Fibroblast of lung (primary cell): ENCODE data around the gene REPS2. TPM values are rescaled to one million over a fixed set of nuclear protein-coding genes. Genes with fewer than 3 reads are reported as not detected.
A peak's percentile ranks its signal among the peaks of the same experiment; 100 is the strongest.

Experiments used
- DNase-seq, 2 donors: peaks; one replicate each; pipeline versions ENCODE4 v3.0.0 to v3.0.0-alpha.2; 2010; ENCODE audit warnings: low read depth in 2 of 2
- H2AFZ ChIP-seq: 2 replicates; pipeline ENCODE4 v1.5.1; 2012; ENCODE audit warnings: low read length, control low read depth, inconsistent platforms
- H3K27ac ChIP-seq: 2 replicates; pipeline ENCODE4 v1.5.1; 2011; ENCODE audit warnings: low read length, control low read depth; ENCODE audit not compliant: insufficient read depth
- H3K27me3 ChIP-seq: 2 replicates; pipeline ENCODE4 v1.5.1; 2011; ENCODE audit warnings: mild to moderate bottlenecking, low read length; ENCODE audit not compliant: control insufficient read depth, insufficient read depth
- H3K36me3 ChIP-seq: 2 replicates; pipeline ENCODE4 v1.5.1; 2011; ENCODE audit warnings: low read length; ENCODE audit not compliant: control insufficient read depth, insufficient read depth
- H3K4me1 ChIP-seq: 2 replicates; pipeline ENCODE4 v1.5.1; 2011; ENCODE audit warnings: low read length; ENCODE audit not compliant: control insufficient read depth, insufficient read depth; ENCODE audit errors: extremely low read depth
- H3K4me2 ChIP-seq: 2 replicates; pipeline ENCODE4 v1.5.1; 2011; ENCODE audit warnings: low read length, control low read depth; ENCODE audit not compliant: insufficient read depth; ENCODE audit errors: extremely low read depth
- H3K4me3 ChIP-seq, 4 experiments: fragments of 200-600 bp in 1 of 4; sonication (generic) in 1 of 4; replicated peaks in 1 of 4; 2 replicates each; pipeline ENCODE4 v1.5.1; 2011 to 2016; ENCODE audit warnings: low read length in 4 of 4, low read depth in 3 of 4, mild to moderate bottlenecking in 3 of 4, control low read depth in 2 of 4, inconsistent platforms in 1 of 4, mixed read lengths in 1 of 4; ENCODE audit not compliant: insufficient read depth in 1 of 4; ENCODE audit errors: control extremely low read depth in 1 of 4
- H3K79me2 ChIP-seq: 2 replicates; pipeline ENCODE4 v1.5.1; 2012; ENCODE audit warnings: mild to moderate bottlenecking, low read length, inconsistent platforms; ENCODE audit not compliant: control insufficient read depth, insufficient read depth
- H3K9ac ChIP-seq: 2 replicates; pipeline ENCODE4 v1.5.1; 2011; ENCODE audit warnings: mild to moderate bottlenecking, low read length, control low read depth; ENCODE audit not compliant: insufficient read depth
- H3K9me3 ChIP-seq: 2 replicates; pipeline ENCODE4 v1.5.1; 2012; ENCODE audit warnings: low read depth, low read length; ENCODE audit not compliant: control insufficient read depth, insufficient read depth
- H4K20me1 ChIP-seq: 2 replicates; pipeline ENCODE4 v1.5.1; 2011; ENCODE audit warnings: low read length; ENCODE audit not compliant: control insufficient read depth, insufficient read depth; ENCODE audit errors: extremely low read depth
- CTCF ChIP-seq, 2 donors: IDR thresholded peaks in 1 of 2; conservative IDR thresholded peaks in 1 of 2; 1 replicate in 1 of 2; 2 replicates in 1 of 2; pipeline ENCODE4 v1.5.1; 2011 to 2012; ENCODE audit warnings: low read length in 2 of 2, control low read depth in 1 of 2, inconsistent platforms in 1 of 2, low read depth in 1 of 2, mild to moderate bottlenecking in 1 of 2
- EZH2 ChIP-seq: IDR thresholded peaks from 2 replicates; pipeline ENCODE4 v1.5.1; 2012; ENCODE audit warnings: low read length, control low read depth, mild to moderate bottlenecking; ENCODE audit errors: missing control alignments
- polyA plus RNA-seq, 2 donors: library from polyadenylated mRNA; depleted of rRNA in 1 of 2; stranded (reverse) in 1 of 2; unstranded in 1 of 2; fragments of >200 nt; gene quantifications; 2 replicates each; pipeline ENCODE4 v1.2.1, GENCODE V29; 2011 to 2012; ENCODE audit warnings: missing spikeins in 1 of 2
- total RNA-seq: library from RNA; depleted of rRNA; stranded (reverse); fragments of >200 nt; gene quantifications from 2 replicates; pipeline ENCODE4 v1.2.1, GENCODE V29; 2014

REPS2 gene
- total and polyA plus RNA-seq, 2 donors (not counting 1 experiment from before 2014, with no cell fraction given) = 0.27 to 0.50 TPM

- no peaks in the 10 kb centered on the region for H3K27me3 ChIP-seq
- H3K79me2 ChIP-seq = no peaks in the 10 kb centered on the region
- H3K4me1 ChIP-seq = no peaks in the 10 kb centered on the region
- TF ChIP-seq CTCF (conservative IDR thresholded peaks at IDR 0.05 in 1 of 2, IDR thresholded peaks at IDR 0.05 in 1 of 2; ENCODE audit: low read depth in 1 of 2, low read length in 2 of 2) = no peak
- TF ChIP-seq EZH2 = no peak
- no peak overlapping the region for H3K4me3 ChIP-seq
- no peaks in the 10 kb centered on the region for H4K20me1 ChIP-seq
- H3K9ac ChIP-seq = no peak overlapping the region
- H2AFZ ChIP-seq = no peak overlapping the region
- H3K4me2 ChIP-seq = no peak overlapping the region
- no peaks in the 10 kb centered on the region for H3K36me3 ChIP-seq
- no peak overlapping the region for H3K27ac ChIP-seq
- H3K9me3 ChIP-seq = no peaks in the 10 kb centered on the region
- DNase-seq = peak; percentile 62 to 76
Observed at GRCh38 chrX:16970977-16971376, 24.5 kb downstream of the REPS2 start.

GRCh38 chrX:16971694-16972093, 25.2 kb downstream of the REPS2 start:
- Histone ChIP-seq H2AFZ (no peak overlapping the region), H3K79me2 (no peaks in the 10 kb centered on the region), H3K27me3 (no peaks in the 10 kb centered on the region), H3K4me2 (no peak overlapping the region), H3K9ac (no peak overlapping the region), H3K4me3 (no peak overlapping the region), H4K20me1 (no peaks in the 10 kb centered on the region), H3K36me3 (no peaks in the 10 kb centered on the region), H3K9me3 (no peaks in the 10 kb centered on the region), H3K4me1 (no peaks in the 10 kb centered on the region), H3K27ac (no peak overlapping the region)
- no peak for DNase-seq
- TF ChIP-seq CTCF (conservative IDR thresholded peaks at IDR 0.05 in 1 of 2, IDR thresholded peaks at IDR 0.05 in 1 of 2; ENCODE audit: low read depth in 1 of 2, low read length in 2 of 2) (no peak), EZH2 (no peak)

GRCh38 chrX:16975233-16975632, 28.8 kb downstream of the REPS2 start:
- no peaks in the 10 kb centered on the region for H3K36me3 ChIP-seq
- DNase-seq = peak in 1 of 2 donors; percentile 23
- H3K4me2 ChIP-seq = no peak overlapping the region
- H3K27me3 ChIP-seq = no peaks in the 10 kb centered on the region
- H4K20me1 ChIP-seq = no peaks in the 10 kb centered on the region
- no peak overlapping the region for H2AFZ ChIP-seq
- no peaks in the 10 kb centered on the region for H3K9me3 ChIP-seq
- no peak for TF ChIP-seq CTCF (conservative IDR thresholded peaks at IDR 0.05 in 1 of 2, IDR thresholded peaks at IDR 0.05 in 1 of 2; ENCODE audit: low read depth in 1 of 2, low read length in 2 of 2)
- TF ChIP-seq EZH2 = no peak
- no peak overlapping the region for H3K9ac ChIP-seq
- H3K27ac ChIP-seq = no peak overlapping the region
- H3K79me2 ChIP-seq = no peaks in the 10 kb centered on the region
- no peak overlapping the region for H3K4me3 ChIP-seq
- H3K4me1 ChIP-seq = no peaks in the 10 kb centered on the region
